Small intestine (tissue), 7 donors: ENCODE results near the gene PDE1C. TPM values are rescaled to one million over a fixed set of nuclear protein-coding genes. Genes with fewer than 3 reads are reported as not detected.

Experiments used
- DNase-seq, 2 donors: peaks; one replicate each; pipeline versions ENCODE4 v3.0.0 to v3.0.0-alpha.2; 2013
- FAIRE-seq: peaks from 2 replicates; lab custom pipeline; 2012; peaks lifted over from hg19 to GRCh38; lab: Jason Lieb, UNC
- H3K27ac ChIP-seq, 3 donors: one replicate each; pipeline ENCODE4 v1.5.1; 2013; ENCODE audit warnings: low read length in 2 of 3, mild to moderate bottlenecking in 2 of 3, control low read depth in 1 of 3, inconsistent platforms in 1 of 3, low read depth in 1 of 3, moderate library complexity in 1 of 3
- H3K27me3 ChIP-seq, 3 donors: one replicate each; pipeline ENCODE4 v1.6.1; 2013; ENCODE audit warnings: low read length in 3 of 3, inconsistent platforms in 1 of 3; ENCODE audit not compliant: control insufficient read depth in 3 of 3, insufficient read depth in 3 of 3
- H3K36me3 ChIP-seq, 3 donors: one replicate each; pipeline ENCODE4 v1.6.1; 2013; ENCODE audit warnings: low read length in 3 of 3, inconsistent platforms in 1 of 3, low read depth in 1 of 3, mild to moderate bottlenecking in 1 of 3, moderate library complexity in 1 of 3; ENCODE audit not compliant: control insufficient read depth in 3 of 3, insufficient read depth in 2 of 3
- H3K4me1 ChIP-seq, 3 donors: one replicate each; pipeline ENCODE4 v1.6.1; 2013; ENCODE audit warnings: low read length in 2 of 3, inconsistent platforms in 1 of 3, low read depth in 1 of 3, mild to moderate bottlenecking in 1 of 3, moderate library complexity in 1 of 3; ENCODE audit not compliant: control insufficient read depth in 3 of 3, insufficient read depth in 2 of 3
- H3K4me3 ChIP-seq, 3 donors: one replicate each; pipeline ENCODE4 v1.5.1; 2013; ENCODE audit warnings: low read length in 3 of 3, control low read depth in 1 of 3, inconsistent platforms in 1 of 3, low read depth in 1 of 3, mild to moderate bottlenecking in 1 of 3, moderate library complexity in 1 of 3
- H3K9me3 ChIP-seq, 2 donors: one replicate each; pipeline ENCODE4 v1.6.1; 2013; ENCODE audit warnings: low read depth in 1 of 2, low read length in 1 of 2; ENCODE audit not compliant: control insufficient read depth in 2 of 2, insufficient read depth in 1 of 2
- WGBS, 3 donors: extraction: QIAGEN DNeasy Blood & Tissue Kit; methylation state at CpG; one replicate each; pipeline ENCODE4 v1.1.7; 2013; 5-methylcytosine and 5-hydroxymethylcytosine counted together
- polyA plus RNA-seq, 4 donors: library from polyadenylated mRNA; stranded (reverse) in 3 of 4; unstranded in 1 of 4; fragments of 200-250 nt in 3 of 4; fragments of 120-200 nt in 1 of 4; gene quantifications; one replicate each; pipeline versions ENCODE4 v1.2.1 to v1.2.3, GENCODE V29; 2013
- donor health status: healthy with polysubstance abuse.
- donor health status: control.
- donor health status: control.
- donor health status: Bipolar disorder and iron deficiency.
- donor health status: healthy.

Gene PDE1C
- polyA plus RNA-seq, 4 donors: 0.22 to 1.8 (median 0.66) TPM

GRCh38 chr7:31735991-31736982, 333.9 kb downstream of the PDE1C start:
- no peaks in the 10 kb centered on the region for H3K36me3 ChIP-seq
- H3K27me3 ChIP-seq: peaks cover 0 to 2% (median 0%) of the 10 kb centered on the region in 3 donors
- peak; percentile 68 to 71 for DNase-seq
- no peak overlapping the region for H3K4me3 ChIP-seq
- no peak for FAIRE-seq
- no peaks in the 10 kb centered on the region for H3K9me3 ChIP-seq
- no peaks in the 10 kb centered on the region for H3K4me1 ChIP-seq
- 48 to 53% (median 49%) methylated on average over 11 of the region's 11 CpGs for WGBS, 3 donors
- no peak overlapping the region for H3K27ac ChIP-seq

GRCh38 chr7:31734456-31734855, 335.8 kb downstream of the PDE1C start:
- Histone ChIP-seq H3K9me3 (no peaks in the 10 kb centered on the region), H3K27ac (no peak overlapping the region), H3K36me3 (no peaks in the 10 kb centered on the region), H3K4me1 (no peaks in the 10 kb centered on the region), H3K27me3 (peaks cover 0 to 2% (median 0%) of the 10 kb centered on the region in 3 donors), H3K4me3 (no peak overlapping the region)
- DNase-seq (no peak), FAIRE-seq (no peak)
- WGBS, 3 donors: 65 to 68% (median 65%) methylated on average over 5 of the region's 5 CpGs

- FAIRE-seq: no peak
- H3K4me3 ChIP-seq: no peak overlapping the region
Observed at GRCh38 chr7:31729195-31729804, 340.9 kb downstream of the PDE1C start.

GRCh38 chr7:31724696-31725095, 345.5 kb downstream of the PDE1C start:
- no peak for FAIRE-seq
- H3K4me1 ChIP-seq: no peaks in the 10 kb centered on the region
- WGBS, 3 donors: 41 to 64% (median 54%) methylated on average over 3 of the region's 3 CpGs

More at GRCh38 chr7:31729195-31729804, 340.9 kb downstream of the PDE1C start:
- no peak for DNase-seq
- WGBS, 3 donors: 48 to 55% (median 50%) methylated on average over 3 of the region's 3 CpGs
- no peak overlapping the region for H3K27ac ChIP-seq
- no peaks in the 10 kb centered on the region for H3K36me3 ChIP-seq
- H3K4me1 ChIP-seq: no peaks in the 10 kb centered on the region
- no peaks in the 10 kb centered on the region for H3K27me3 ChIP-seq
- H3K9me3 ChIP-seq: no peaks in the 10 kb centered on the region

GRCh38 chr7:31720366-31720765, 349.8 kb downstream of the PDE1C start:
- FAIRE-seq: no peak
- WGBS, 3 donors: 64 to 79% (median 76%) methylated on average over 8 of the region's 8 CpGs

More at GRCh38 chr7:31724696-31725095, 345.5 kb downstream of the PDE1C start:
- DNase-seq: no peak
- Histone ChIP-seq H3K4me3 (no peak overlapping the region), H3K27ac (no peak overlapping the region), H3K36me3 (no peaks in the 10 kb centered on the region), H3K9me3 (no peaks in the 10 kb centered on the region), H3K27me3 (no peaks in the 10 kb centered on the region)

GRCh38 chr7:31716355-31716754, 353.9 kb downstream of the PDE1C start:
- WGBS, 3 donors: 30 to 43% (median 43%) methylated on average over 1 of the region's 1 CpG
- FAIRE-seq: no peak
- no peak for DNase-seq
- H3K36me3 ChIP-seq: no peaks in the 10 kb centered on the region
- H3K4me1 ChIP-seq: no peaks in the 10 kb centered on the region
- no peak overlapping the region for H3K4me3 ChIP-seq
- no peak overlapping the region for H3K27ac ChIP-seq
- H3K9me3 ChIP-seq: no peaks in the 10 kb centered on the region
- no peaks in the 10 kb centered on the region for H3K27me3 ChIP-seq

More at GRCh38 chr7:31720366-31720765, 349.8 kb downstream of the PDE1C start:
- Histone ChIP-seq H3K4me3 (no peak overlapping the region), H3K9me3 (no peaks in the 10 kb centered on the region), H3K27me3 (no peaks in the 10 kb centered on the region), H3K4me1 (no peaks in the 10 kb centered on the region), H3K36me3 (no peaks in the 10 kb centered on the region), H3K27ac (no peak overlapping the region)
- DNase-seq: no peak

- Histone ChIP-seq H3K27ac (no peak overlapping the region), H3K9me3 (no peaks in the 10 kb centered on the region), H3K4me3 (no peak overlapping the region), H3K36me3 (no peaks in the 10 kb centered on the region), H3K27me3 (no peaks in the 10 kb centered on the region), H3K4me1 (no peaks in the 10 kb centered on the region)
- WGBS, 3 donors: 74 to 76% (median 74%) methylated on average over 1 of the region's 1 CpG
- FAIRE-seq (no peak), DNase-seq (no peak)
Observed at GRCh38 chr7:31710171-31710570, 360.0 kb downstream of the PDE1C start.

- DNase-seq (no peak), FAIRE-seq (no peak)
- Histone ChIP-seq H3K9me3 (no peaks in the 10 kb centered on the region), H3K4me3 (no peak overlapping the region), H3K27me3 (no peaks in the 10 kb centered on the region), H3K27ac (no peak overlapping the region), H3K4me1 (no peaks in the 10 kb centered on the region), H3K36me3 (no peaks in the 10 kb centered on the region)
- WGBS, 3 donors: 50 to 57% (median 51%) methylated on average over 5 of the region's 5 CpGs
Observed at GRCh38 chr7:31707089-31707488, 363.1 kb downstream of the PDE1C start.
